Measurements from ENCODE around the gene PLXDC1. TPM values are rescaled to one million over a fixed set of nuclear protein-coding genes. Genes with fewer than 3 reads are reported as not detected.

The PLXDC1 gene
- total RNA-seq, 1 experiment from 2014 or later: 2.0 TPM

GRCh38 chr17:39170109-39170508 is 18.7 kb upstream of the PLXDC1 start:
- no peak overlapping the region for H4K5ac ChIP-seq (ENCODE audit: insufficient read length, low read depth, low read length)
- no peaks in the 10 kb centered on the region for H3K9me3 ChIP-seq (ENCODE audit: control insufficient read depth, low read depth, low read length)
- no peak overlapping the region for H3K23ac ChIP-seq (ENCODE audit: insufficient read length, low read depth, low read length)
- H3K18ac ChIP-seq (ENCODE audit: insufficient read length, low read depth, low read length): no peak overlapping the region
- H2BK5ac ChIP-seq (ENCODE audit: insufficient read length, low read length): no peak overlapping the region
- H2AK5ac ChIP-seq (ENCODE audit: insufficient read length, low read length): no peak overlapping the region
- Mint-ChIP-seq H3K36me3 (ENCODE audit: insufficient read depth in 1 of 3, low read depth in 3 of 3) (peaks cover 3 to 9% (median 7%) of the 10 kb centered on the region in 3 experiments; a peak in 5 of 7 replicates), H3K9me3 (peaks cover 4 to 8% of the 10 kb centered on the region in 2 experiments; a peak in 4 of 5 replicates), H3K27ac (no peak overlapping the region), H3K27me3 (ENCODE audit: low read depth) (peaks cover 35% of the 10 kb centered on the region), H3K4me3 (no peak overlapping the region), H3K4me1 (peaks cover 37 to 47% of the 10 kb centered on the region in 2 experiments)
- WGBS (ENCODE audit: extremely low coverage, insufficient read length, low lambda C conversion rate): no CpG with 5 or more reads among the region's 4 CpGs
- no peak overlapping the region for H3T11ph ChIP-seq (ENCODE audit: low read length)
- no peak overlapping the region for H2BK120ac ChIP-seq (ENCODE audit: low read depth, low read length, poor library complexity, severe bottlenecking)
- no peak overlapping the region for H3K4me2 ChIP-seq (ENCODE audit: insufficient read depth, insufficient read length, low read length)
- no peak overlapping the region for H2AFZ ChIP-seq (ENCODE audit: low read length)
- no peak overlapping the region for H2BK15ac ChIP-seq (ENCODE audit: low read depth, low read length)
- no peak overlapping the region for H3K27ac ChIP-seq (ENCODE audit: insufficient read length, low read depth, low read length)
- H3K56ac ChIP-seq (ENCODE audit: insufficient read length, low read depth, low read length): no peak overlapping the region
- no peaks in the 10 kb centered on the region; the same call in 1 of the 2 replicates for H3K4me1 ChIP-seq (ENCODE audit: insufficient read depth, low read length)
- peaks cover 7% of the 10 kb centered on the region for H3K23me2 ChIP-seq (ENCODE audit: insufficient read length, low read depth, low read length, poor library complexity, severe bottlenecking)
- no peak overlapping the region for H2BK20ac ChIP-seq (ENCODE audit: low read depth, low read length, poor library complexity, severe bottlenecking)
- no peak for TF ChIP-seq CTCF (conservative IDR thresholded peaks at IDR 0.05)
- H2BK12ac ChIP-seq (ENCODE audit: insufficient read length, low read depth, low read length): no peak overlapping the region
- peaks cover 10% of the 10 kb centered on the region; the same call in 1 of the 2 replicates for H3K27me3 ChIP-seq (ENCODE audit: insufficient read depth, low read length)
- H3K79me2 ChIP-seq (ENCODE audit: insufficient read depth, low read length): no peaks in the 10 kb centered on the region
- H3K4ac ChIP-seq (ENCODE audit: low read depth, low read length): no peak overlapping the region
- H3K14ac ChIP-seq (ENCODE audit: insufficient read depth, low read length): no peak overlapping the region
- H3K79me1 ChIP-seq (ENCODE audit: insufficient read depth, low read depth, low read length, poor library complexity, severe bottlenecking): no peaks in the 10 kb centered on the region
- no peak overlapping the region for H4K91ac ChIP-seq (ENCODE audit: insufficient read length, low read depth, low read length)
- H4K8ac ChIP-seq (replicated peaks; ENCODE audit: insufficient read length, low read depth, low read length): no peak overlapping the region
- no peak for DNase-seq
- no peak overlapping the region for H3K9ac ChIP-seq (ENCODE audit: extremely low read depth, insufficient read length, low read length)
- no peaks in the 10 kb centered on the region for H4K20me1 ChIP-seq (ENCODE audit: control insufficient read depth, insufficient read depth, insufficient read length)
